SW480 (cell line): ENCODE results near the gene CPTP.
"Not testable (repeated sequence)": the region's sequence is repeated elsewhere in the genome, so short reads cannot be mapped to it uniquely, and the experiment has no call there.

Source experiments
- DNase-seq: peaks from one replicate; pipeline ENCODE4 v3.0.0-alpha.2; 2016; ENCODE audit warnings: low spot score

CPTP gene

GRCh38 chr1:1306661-1307260 lies 17.8 kb upstream of the CPTP start:
- DNase-seq, result no peak

DNA sequence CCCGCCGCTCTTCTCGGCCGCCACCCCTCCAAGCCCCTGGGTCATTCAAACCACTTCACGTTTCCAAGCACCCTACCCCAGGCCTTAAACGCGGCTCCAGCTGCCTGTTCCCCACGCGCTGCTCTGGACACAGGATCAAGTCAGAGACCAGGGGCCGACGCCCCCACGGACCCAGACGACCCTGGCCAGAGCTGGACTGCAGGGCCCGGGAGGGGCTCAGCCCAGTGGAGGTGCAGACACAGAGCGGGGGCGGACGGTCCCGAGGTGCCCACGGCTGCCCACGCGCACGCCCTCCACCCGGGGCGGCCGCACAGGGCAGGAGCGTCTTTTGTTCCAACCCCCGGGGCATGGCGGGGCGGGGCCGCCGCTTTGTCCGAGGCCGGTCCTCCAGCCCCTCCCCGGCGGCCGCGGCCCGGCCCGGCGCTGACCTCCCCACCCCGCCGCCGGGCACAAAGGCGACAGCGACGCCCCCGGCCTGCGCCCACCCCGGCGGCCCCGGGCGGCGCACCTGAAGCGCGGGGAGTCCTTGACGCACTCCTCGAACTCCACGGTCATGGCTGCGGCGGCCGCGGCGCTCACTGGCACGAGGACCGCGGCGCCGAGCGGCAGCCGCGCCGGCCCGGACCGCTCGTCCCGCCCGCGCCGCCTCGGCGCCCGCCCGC lies 17.2 kb upstream of the CPTP start:
- DNase-seq, result no peak

GRCh38 chr1:1307923-1308755 lies 16.5 kb upstream of the CPTP start, which contains the start of the genes ACAP3 and PUSL1:
ACAP3 (minus strand) TSS chr1:1307930; CDS start chr1:1307815, 115 bp downstream.
PUSL1 (plus strand) TSS chr1:1308597; CDS start chr1:1308644, 47 bp downstream.
- peak; percentile 91 for DNase-seq

DNA sequence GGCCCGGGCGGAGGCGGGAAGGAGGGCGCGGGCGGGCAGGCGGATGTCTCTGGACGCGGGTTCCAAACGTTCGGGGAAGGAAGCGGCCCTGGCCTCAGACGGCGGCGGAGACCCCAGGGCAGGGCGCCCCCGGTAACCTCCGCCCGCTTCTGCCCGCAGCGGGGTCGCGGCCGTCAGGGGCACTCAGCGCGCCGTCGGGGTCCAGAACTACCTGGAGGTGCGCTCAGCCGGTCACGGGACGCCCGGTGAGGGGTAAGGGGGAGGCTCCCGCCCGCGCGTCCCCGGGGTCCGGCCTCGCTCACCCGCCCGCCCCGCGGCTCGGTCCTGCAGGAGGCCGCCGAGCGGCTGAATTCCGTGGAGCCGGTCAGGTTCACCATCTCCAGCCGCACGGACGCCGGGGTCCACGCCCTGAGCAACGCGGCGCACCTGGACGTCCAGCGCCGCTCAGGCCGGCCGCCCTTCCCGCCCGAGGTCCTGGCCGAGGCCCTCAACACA lies 15.8 kb upstream of the CPTP start:
- DNase-seq, result no peak

DNA sequence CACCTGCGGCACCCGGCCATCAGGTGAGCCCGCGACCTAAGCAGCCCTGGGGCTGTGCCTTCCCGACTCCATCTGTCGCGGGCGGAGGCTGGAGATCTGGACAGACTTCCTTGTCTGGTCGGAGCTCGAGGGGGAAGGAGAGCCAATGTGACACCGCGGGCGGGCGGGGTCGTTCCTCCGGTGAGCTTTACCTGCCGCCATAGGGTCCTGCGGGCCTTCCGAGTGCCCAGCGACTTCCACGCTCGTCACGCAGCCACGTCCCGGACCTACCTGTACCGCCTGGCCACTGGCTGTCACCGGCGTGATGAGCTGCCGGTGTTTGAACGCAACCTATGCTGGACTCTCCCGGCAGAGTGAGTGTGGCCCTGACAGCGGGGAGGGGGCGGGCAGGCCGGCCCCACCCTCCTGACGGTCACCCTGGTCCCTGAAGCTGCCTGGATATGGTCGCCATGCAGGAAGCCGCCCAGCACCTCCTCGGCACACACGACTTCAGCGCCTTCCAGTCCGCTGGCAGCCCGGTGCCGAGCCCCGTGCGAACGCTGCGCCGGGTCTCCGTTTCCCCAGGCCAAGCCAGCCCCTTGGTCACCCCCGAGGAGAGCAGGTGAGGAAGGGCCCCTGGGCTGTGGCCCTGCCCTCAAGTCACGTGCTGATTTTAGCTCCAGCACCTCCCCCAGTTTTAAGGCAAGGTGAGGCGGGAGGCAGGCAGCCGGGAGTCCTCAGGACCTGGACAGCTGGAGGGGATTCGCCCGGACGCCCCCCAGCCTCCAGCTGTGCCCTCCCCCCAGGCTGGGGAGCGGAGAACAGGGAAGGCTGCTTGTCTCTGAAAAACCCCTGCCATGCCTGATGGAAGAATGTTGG lies 15.1 kb upstream of the CPTP start:
- DNase-seq, result peak; percentile 31

GRCh38 chr1:1310109-1310385 lies 14.6 kb upstream of the CPTP start:
- no peak for DNase-seq

- no peak for DNase-seq
Observed at GRCh38 chr1:1310476-1311053, 14.0 kb upstream of the CPTP start.

- DNase-seq, result no peak
Observed at GRCh38 chr1:1311107-1312104, 13.2 kb upstream of the CPTP start.

GRCh38 chr1:1312450-1313314 lies 11.9 kb upstream of the CPTP start:
- no peak for DNase-seq

GRCh38 chr1:1313500-1314236 lies 10.9 kb upstream of the CPTP start:
- DNase-seq, result no peak

GRCh38 chr1:1314237-1314586 lies 10.4 kb upstream of the CPTP start:
- DNase-seq, result no peak

DNA sequence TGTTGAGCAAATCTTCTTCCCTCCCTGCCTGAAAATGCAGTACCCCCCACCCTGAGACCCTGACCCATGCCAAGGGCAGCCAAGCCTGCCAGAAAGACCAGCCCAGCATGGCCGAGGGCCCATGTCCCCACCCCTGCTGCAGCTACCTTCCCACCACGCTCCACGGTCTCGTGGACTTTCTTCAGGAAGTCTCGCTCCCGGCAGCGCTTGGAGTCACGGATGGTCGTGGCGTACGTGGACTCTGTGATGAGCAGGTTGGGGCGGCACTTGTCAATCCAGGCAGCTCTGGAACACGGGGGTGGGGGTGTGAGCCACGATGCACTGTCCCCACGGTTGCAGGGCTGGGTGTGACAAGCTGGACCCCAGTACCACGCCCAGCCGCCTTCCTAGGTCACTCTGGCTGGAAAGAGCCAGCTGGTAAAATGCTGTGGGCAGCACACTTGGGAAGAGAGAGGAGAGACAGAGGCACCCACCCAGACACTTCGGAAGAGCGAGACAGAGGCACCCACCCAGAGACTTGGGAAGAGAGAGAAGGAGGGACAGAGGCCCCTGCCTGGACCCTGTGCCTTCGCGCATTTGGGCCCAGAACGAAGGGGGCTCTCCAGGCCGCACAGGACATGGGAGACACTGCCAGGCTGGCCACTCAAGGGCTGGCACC lies 9.8 kb upstream of the CPTP start:
- no peak for DNase-seq

- DNase-seq, result no peak
Observed at GRCh38 chr1:1315435-1315954, 9.1 kb upstream of the CPTP start.

DNA sequence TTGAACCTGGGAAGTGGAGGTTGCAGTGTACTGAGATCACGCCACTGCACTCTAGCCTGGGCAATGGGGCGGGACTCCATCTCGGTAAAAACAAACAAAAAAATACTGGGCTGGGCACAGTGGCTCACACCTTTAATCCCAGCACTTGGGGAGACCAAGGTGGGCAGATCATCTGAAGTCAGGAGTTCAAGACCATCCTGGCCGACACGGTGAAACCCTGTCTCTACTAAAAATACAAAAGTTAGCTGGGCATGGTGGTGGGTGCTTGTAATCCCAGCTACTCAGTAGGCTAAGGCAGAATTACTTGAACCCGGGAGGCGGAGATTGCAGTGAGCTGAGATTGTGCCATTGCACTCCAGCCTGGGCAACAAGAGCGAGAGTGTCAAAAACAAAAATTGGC lies 8.4 kb upstream of the CPTP start:
- not testable (repeated sequence) for DNase-seq

DNA sequence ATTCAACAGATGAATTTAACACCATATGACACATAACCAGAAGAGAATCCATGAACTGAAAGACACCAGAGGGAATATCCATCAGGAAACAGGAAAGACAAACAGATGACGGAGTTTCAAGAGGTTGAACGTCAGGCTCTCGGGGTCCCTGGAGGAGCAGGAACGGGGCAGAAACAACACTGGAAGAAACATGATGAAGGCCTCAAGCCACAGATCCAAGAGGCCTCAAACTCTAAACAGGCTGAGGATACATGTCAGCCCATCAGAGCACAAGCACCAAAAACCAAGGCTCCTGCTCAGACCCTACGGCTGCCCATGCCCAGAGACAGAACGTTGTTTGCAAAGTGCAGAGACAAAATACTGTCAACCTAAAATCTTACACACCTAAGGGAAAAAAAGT lies 7.2 kb upstream of the CPTP start:
- DNase-seq, result no peak

DNA sequence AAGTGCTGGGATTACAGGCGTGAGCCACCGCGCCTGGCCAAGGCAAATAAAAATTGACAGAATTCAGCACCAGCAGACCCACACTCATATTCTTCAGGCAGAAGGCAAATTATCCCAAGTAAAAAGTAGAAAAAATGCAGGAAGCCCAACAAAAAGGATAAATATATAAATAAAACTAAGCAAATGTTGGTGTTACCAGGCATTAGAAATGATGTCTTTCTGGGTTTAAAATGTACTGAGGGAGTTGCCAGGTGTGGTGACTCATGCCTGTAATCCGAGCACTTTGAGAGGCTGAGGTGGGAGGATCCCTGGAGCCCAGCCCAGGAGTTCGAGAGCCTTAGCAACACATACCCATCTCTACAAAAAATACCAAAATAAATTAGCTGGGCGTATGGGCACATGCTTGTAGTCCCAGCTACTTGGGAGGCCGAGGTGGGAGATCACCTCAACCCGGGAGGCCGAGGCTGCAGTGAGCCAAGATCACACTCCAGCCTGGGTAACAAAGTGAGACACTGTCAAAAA lies 6.4 kb upstream of the CPTP start:
- DNase-seq, result peak; percentile 81

GRCh38 chr1:1318777-1319645 lies 5.6 kb upstream of the CPTP start:
- no peak for DNase-seq
